ENCODE results near the gene TVP23B.
"Not testable (repeated sequence)": the region's sequence is repeated elsewhere in the genome, so short reads cannot be mapped to it uniquely, and the experiment has no call there.

The TVP23B gene

DNA sequence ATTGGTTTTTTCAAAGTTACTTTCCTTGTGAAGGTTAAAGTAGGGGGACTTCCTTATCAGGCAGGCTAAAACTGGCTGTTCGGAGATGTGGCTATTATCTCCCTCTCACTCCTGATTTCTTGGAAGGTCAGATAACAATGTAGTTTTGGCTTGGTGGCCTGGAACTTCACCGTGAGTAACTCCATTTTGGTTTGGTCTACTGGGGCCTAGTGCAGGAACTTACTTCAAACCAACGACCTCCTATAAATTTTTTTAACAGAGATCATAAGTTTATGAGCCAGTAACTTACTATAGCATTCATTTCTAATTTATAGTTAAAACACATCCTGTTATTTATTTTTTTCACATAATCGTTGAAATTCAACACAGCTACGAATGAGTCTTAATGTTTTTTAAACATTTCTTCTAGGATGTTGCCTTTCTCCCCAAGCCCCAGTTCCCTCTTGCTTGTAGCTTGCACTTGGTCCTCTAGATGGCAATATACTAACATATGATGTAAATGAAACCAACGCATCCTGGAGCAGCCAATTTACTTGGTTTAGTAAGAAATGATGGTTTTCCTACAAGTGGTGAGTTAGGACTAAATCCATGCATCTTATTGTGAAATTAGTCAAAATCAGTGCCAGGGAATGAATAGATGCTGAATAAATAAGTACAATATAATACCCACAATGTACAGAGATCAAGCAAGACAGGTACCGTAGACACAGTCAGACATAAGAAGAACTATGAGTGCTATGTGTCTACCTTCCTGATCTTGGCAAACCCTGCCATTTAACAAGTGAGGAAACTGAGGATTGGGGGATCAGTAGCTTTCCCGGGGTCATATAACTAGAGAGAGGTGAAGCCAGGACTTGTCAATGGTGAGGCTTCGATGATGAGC is 35.7 kb downstream of the TVP23B start:
- not testable (repeated sequence) for H3K9me2 ChIP-seq (ENCODE audit: low read depth, low read length); H3K9me3 ChIP-seq (ENCODE audit: low read length); H4K20me1 ChIP-seq (ENCODE audit: insufficient read depth, low read length); H2AFZ ChIP-seq (ENCODE audit: low read length); H3K27me3 ChIP-seq (ENCODE audit: insufficient read depth, low read length); H3K4me2 ChIP-seq (ENCODE audit: low read length); H3K4me1 ChIP-seq (ENCODE audit: insufficient read depth, low read length, severe bottlenecking); H3K27ac ChIP-seq (ENCODE audit: low read depth, low read length, poor library complexity, severe bottlenecking); H3K79me2 ChIP-seq (ENCODE audit: insufficient read depth, low read length); H3K9ac ChIP-seq (ENCODE audit: low read length); H3K4me3 ChIP-seq (ENCODE audit: low read depth, low read length, poor library complexity, severe bottlenecking); H3F3A ChIP-seq (ENCODE audit: insufficient read depth, low read length); H3K36me3 ChIP-seq (ENCODE audit: insufficient read depth, low read length)
- TF ChIP-seq, protein P1, sequence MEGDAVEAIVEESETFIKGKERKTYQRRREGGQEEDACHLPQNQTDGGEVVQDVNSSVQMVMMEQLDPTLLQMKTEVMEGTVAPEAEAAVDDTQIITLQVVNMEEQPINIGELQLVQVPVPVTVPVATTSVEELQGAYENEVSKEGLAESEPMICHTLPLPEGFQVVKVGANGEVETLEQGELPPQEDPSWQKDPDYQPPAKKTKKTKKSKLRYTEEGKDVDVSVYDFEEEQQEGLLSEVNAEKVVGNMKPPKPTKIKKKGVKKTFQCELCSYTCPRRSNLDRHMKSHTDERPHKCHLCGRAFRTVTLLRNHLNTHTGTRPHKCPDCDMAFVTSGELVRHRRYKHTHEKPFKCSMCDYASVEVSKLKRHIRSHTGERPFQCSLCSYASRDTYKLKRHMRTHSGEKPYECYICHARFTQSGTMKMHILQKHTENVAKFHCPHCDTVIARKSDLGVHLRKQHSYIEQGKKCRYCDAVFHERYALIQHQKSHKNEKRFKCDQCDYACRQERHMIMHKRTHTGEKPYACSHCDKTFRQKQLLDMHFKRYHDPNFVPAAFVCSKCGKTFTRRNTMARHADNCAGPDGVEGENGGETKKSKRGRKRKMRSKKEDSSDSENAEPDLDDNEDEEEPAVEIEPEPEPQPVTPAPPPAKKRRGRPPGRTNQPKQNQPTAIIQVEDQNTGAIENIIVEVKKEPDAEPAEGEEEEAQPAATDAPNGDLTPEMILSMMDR (IDR thresholded peaks at IDR 0.05; ENCODE audit: low read length), result peak; percentile 57

DNA sequence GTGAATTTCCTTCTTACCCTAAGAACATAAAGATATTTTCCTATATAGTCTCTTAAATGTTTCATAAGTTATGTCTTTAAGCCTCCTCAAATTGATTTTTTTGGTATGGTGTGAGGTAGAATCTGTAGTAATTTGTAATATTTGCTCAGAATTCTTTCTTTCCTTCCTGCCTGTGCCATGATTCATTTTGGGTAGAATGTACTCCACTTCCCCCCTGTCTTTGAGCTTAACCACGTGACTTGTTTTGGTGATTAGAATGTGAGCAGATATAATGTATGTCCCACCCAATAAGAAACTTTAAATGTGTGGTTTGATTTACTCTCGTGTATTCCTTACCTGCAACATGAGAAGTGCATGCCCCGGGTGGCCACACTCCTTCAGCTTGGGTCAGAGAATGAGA is 40.4 kb downstream of the TVP23B start:
- H3K27me3 ChIP-seq (ENCODE audit: insufficient read depth, low read length); H3K4me3 ChIP-seq (ENCODE audit: low read depth, low read length, poor library complexity, severe bottlenecking); H2AFZ ChIP-seq (ENCODE audit: low read length); H3K4me2 ChIP-seq (ENCODE audit: low read length); H3K36me3 ChIP-seq (ENCODE audit: insufficient read depth, low read length); H3K27ac ChIP-seq (ENCODE audit: low read depth, low read length, poor library complexity, severe bottlenecking); H3K4me1 ChIP-seq (ENCODE audit: insufficient read depth, low read length, severe bottlenecking); H3K9ac ChIP-seq (ENCODE audit: low read length); H3K9me2 ChIP-seq (ENCODE audit: low read depth, low read length); H3K9me3 ChIP-seq (ENCODE audit: low read length); H3F3A ChIP-seq (ENCODE audit: insufficient read depth, low read length); H3K79me2 ChIP-seq (ENCODE audit: insufficient read depth, low read length); H4K20me1 ChIP-seq (ENCODE audit: insufficient read depth, low read length): not testable (repeated sequence)

- not testable (repeated sequence) for H3F3A ChIP-seq (ENCODE audit: insufficient read depth, low read length); H3K36me3 ChIP-seq (ENCODE audit: insufficient read depth, low read length); H3K9me3 ChIP-seq (ENCODE audit: low read length); H4K20me1 ChIP-seq (ENCODE audit: insufficient read depth, low read length); H3K4me3 ChIP-seq (ENCODE audit: low read depth, low read length, poor library complexity, severe bottlenecking); H3K79me2 ChIP-seq (ENCODE audit: insufficient read depth, low read length); H3K4me1 ChIP-seq (ENCODE audit: insufficient read depth, low read length, severe bottlenecking); H3K27ac ChIP-seq (ENCODE audit: low read depth, low read length, poor library complexity, severe bottlenecking); H2AFZ ChIP-seq (ENCODE audit: low read length); H3K4me2 ChIP-seq (ENCODE audit: low read length); H3K9me2 ChIP-seq (ENCODE audit: low read depth, low read length); H3K27me3 ChIP-seq (ENCODE audit: insufficient read depth, low read length); H3K9ac ChIP-seq (ENCODE audit: low read length)
These were observed 46.6 kb downstream of the TVP23B start for GRCh38 chr17:18827613-18828012.

DNA sequence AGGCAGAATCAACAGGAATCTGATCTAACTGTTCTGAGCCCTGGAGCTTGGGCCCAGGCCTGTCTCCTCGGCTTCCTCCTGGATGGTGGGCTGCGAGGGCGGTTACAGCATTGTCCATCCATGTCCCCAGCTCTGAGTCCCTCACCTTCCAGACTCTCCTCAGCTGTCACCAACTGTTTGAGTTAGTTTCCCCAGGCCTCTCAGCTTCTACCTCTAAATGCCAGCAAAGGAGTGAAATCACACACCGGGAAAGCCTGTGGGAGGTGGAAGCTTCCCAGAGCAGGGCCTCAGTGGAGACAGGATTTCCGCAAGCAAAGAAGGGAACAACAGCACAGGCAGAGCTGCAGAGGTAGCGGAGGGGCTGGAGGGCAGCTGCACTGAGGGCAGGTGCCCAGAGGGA is 67.5 kb downstream of the TVP23B start:
- no peaks in the 10 kb centered on the region for H3F3A ChIP-seq (ENCODE audit: insufficient read depth, low read length)
- no peak overlapping the region for H3K4me2 ChIP-seq (ENCODE audit: low read length)
- H3K4me3 ChIP-seq (ENCODE audit: low read depth, low read length, poor library complexity, severe bottlenecking), result no peak overlapping the region
- no peaks in the 10 kb centered on the region for H3K79me2 ChIP-seq (ENCODE audit: insufficient read depth, low read length)
- no peaks in the 10 kb centered on the region for H3K36me3 ChIP-seq (ENCODE audit: insufficient read depth, low read length)
- no peaks in the 10 kb centered on the region for H4K20me1 ChIP-seq (ENCODE audit: insufficient read depth, low read length)
- H2AFZ ChIP-seq (ENCODE audit: low read length), result no peak overlapping the region
- peaks cover 5% of the 10 kb centered on the region for H3K4me1 ChIP-seq (ENCODE audit: insufficient read depth, low read length, severe bottlenecking)
- H3K27ac ChIP-seq (ENCODE audit: low read depth, low read length, poor library complexity, severe bottlenecking), result no peak overlapping the region
- no peaks in the 10 kb centered on the region for H3K9me2 ChIP-seq (ENCODE audit: low read depth, low read length)
- no peak overlapping the region for H3K9ac ChIP-seq (ENCODE audit: low read length)
- H3K9me3 ChIP-seq (ENCODE audit: low read length), result no peaks in the 10 kb centered on the region
- TF ChIP-seq, protein P1 (IDR thresholded peaks at IDR 0.05; ENCODE audit: low read length), result no peak
- TF ChIP-seq EZH2 (IDR thresholded peaks at IDR 0.05; ENCODE audit: borderline replicate concordance, low read length), result no peak
- no peaks in the 10 kb centered on the region for H3K27me3 ChIP-seq (ENCODE audit: insufficient read depth, low read length)

Measured in OCI-LY1 (cell line).